MCF 10A (cell line): ENCODE data around the gene PDK1. TPM values are rescaled to one million over a fixed set of nuclear protein-coding genes. Genes with fewer than 3 reads are reported as not detected.

Source experiments
- BruUV-seq: library from RNA; stranded (reverse); fragments of 400-500 nt; replicated peaks from 2 replicates; lab custom pipeline; 2021; lab: Mats Ljungman, UMichigan
- CTCF ChIA-PET: fragments of 300-600 bp; sonication (Branson Sonifier 250); formaldehyde crosslinking; extraction: SDS; loops from one replicate; lab custom pipeline; 2021; ENCODE audit warnings: antibody characterized with exemption, inconsistent platforms; lab: Yijun Ruan, JAX
- POLR2A ChIA-PET: fragments of 300-600, 350-650 bp; sonication (Branson Sonifier 250); formaldehyde crosslinking; extraction: SDS; loops from one replicate; lab custom pipeline; 2020; ENCODE audit warnings: antibody characterized with exemption, inconsistent platforms; lab: Yijun Ruan, JAX
- DNase-seq: peaks from one replicate; pipeline ENCODE4 v3.0.0-alpha.2; 2018; ENCODE audit not compliant: unreplicated experiment
- H3K27ac Mint-ChIP-seq: one replicate; pipeline ENCODE4 v1.8.0; 2022; ENCODE audit warnings: mild to moderate bottlenecking, low read depth, mixed read lengths; ENCODE audit not compliant: unreplicated experiment
- H3K27me3 Mint-ChIP-seq: one replicate; pipeline ENCODE4 v1.8.0; 2022; ENCODE audit warnings: mixed read lengths; ENCODE audit not compliant: insufficient read depth, unreplicated experiment
- H3K36me3 Mint-ChIP-seq: one replicate; pipeline ENCODE4 v1.8.0; 2022; ENCODE audit warnings: mild to moderate bottlenecking, moderate library complexity, mixed read lengths; ENCODE audit not compliant: insufficient read depth, unreplicated experiment
- H3K4me1 Mint-ChIP-seq: one replicate; pipeline ENCODE4 v1.8.0; 2022; ENCODE audit warnings: mixed read lengths; ENCODE audit not compliant: insufficient read depth, unreplicated experiment
- H3K4me3 Mint-ChIP-seq: one replicate; pipeline ENCODE4 v1.8.0; 2022; ENCODE audit warnings: mild to moderate bottlenecking, moderate library complexity, mixed read lengths; ENCODE audit not compliant: unreplicated experiment
- H3K9me3 Mint-ChIP-seq: one replicate; pipeline ENCODE4 v1.8.0; 2022; ENCODE audit warnings: mixed read lengths; ENCODE audit not compliant: unreplicated experiment
- intact Hi-C: fragments of 100-400 bp; cut with micrococcal nuclease; formaldehyde crosslinking; loops from 2 replicates; pipeline ENCODE4 v1.14.1; 2022
- total RNA-seq: library from RNA; stranded (reverse); gene quantifications from 2 replicates; pipeline ENCODE4 v1.2.3, GENCODE V29; 2022
- TF ChIP-seq, protein P1 (sequence below): fragments of 200-600 bp; IDR thresholded peaks from one replicate; pipeline ENCODE4 v1.8.0; 2022; ENCODE audit warnings: antibody characterized with exemption, mild to moderate bottlenecking; ENCODE audit not compliant: unreplicated experiment

The PDK1 gene
- total RNA-seq, 1 experiment from 2014 or later = 26.5 TPM

DNA sequence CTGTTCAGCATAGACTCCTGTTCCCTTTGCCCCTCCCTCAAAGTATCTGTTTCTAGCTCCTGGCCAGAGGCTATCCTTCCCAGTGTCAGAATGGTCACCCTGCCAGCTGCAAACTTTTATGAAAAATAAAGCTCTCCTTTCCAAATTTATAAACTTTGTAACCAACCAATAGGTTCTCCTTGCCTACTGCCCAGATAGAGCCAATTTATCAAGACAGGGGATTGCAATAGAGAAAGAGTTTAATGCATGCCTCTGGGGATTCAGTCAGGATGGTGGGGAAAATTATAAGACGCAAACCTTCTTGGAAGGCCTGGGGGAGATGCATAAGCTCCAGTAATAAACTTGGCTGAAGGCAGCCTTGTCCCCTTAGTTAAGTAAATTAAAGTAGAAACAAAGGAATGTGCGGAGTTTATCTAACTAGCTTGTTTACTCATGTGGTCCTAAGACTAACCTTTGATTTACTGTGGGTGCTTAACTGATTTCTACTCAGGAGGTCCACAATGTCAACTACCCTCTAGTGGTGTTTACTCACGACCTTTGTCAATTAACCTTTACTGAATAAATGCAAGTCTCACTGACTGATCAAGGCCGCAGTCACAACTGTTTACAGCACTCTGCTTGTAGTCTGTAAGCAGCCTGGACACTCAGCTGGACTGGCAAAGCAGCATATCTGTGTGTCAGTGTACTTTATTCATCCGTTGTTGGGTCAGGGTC, 42.9 kb upstream of the PDK1 start:
- intact Hi-C loops = no loop called here
- H3K4me3 Mint-ChIP-seq = no peak overlapping the region
- TF ChIP-seq, protein P1, sequence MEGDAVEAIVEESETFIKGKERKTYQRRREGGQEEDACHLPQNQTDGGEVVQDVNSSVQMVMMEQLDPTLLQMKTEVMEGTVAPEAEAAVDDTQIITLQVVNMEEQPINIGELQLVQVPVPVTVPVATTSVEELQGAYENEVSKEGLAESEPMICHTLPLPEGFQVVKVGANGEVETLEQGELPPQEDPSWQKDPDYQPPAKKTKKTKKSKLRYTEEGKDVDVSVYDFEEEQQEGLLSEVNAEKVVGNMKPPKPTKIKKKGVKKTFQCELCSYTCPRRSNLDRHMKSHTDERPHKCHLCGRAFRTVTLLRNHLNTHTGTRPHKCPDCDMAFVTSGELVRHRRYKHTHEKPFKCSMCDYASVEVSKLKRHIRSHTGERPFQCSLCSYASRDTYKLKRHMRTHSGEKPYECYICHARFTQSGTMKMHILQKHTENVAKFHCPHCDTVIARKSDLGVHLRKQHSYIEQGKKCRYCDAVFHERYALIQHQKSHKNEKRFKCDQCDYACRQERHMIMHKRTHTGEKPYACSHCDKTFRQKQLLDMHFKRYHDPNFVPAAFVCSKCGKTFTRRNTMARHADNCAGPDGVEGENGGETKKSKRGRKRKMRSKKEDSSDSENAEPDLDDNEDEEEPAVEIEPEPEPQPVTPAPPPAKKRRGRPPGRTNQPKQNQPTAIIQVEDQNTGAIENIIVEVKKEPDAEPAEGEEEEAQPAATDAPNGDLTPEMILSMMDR = no peak
- no peak overlapping the region for H3K27ac Mint-ChIP-seq
- H3K9me3 Mint-ChIP-seq = no peaks in the 10 kb centered on the region
- POLR2A ChIA-PET = interaction anchor here (0.8 kb wide), 1 partner anchor 11 kb away, joined by 3 read pairs; no protein-coding TSS in a partner anchor
- no peak for DNase-seq
- H3K4me1 Mint-ChIP-seq = no peaks in the 10 kb centered on the region
- CTCF ChIA-PET = interaction anchor here (0.6 to 1.1 kb wide), 4 partner anchors 9 to 340 kb away, joined by 3 to 4 read pairs (median 3); no protein-coding TSS in a partner anchor
- no TSS peak for BruUV-seq
- H3K36me3 Mint-ChIP-seq = peaks cover 27% of the 10 kb centered on the region
- no peaks in the 10 kb centered on the region for H3K27me3 Mint-ChIP-seq

DNA sequence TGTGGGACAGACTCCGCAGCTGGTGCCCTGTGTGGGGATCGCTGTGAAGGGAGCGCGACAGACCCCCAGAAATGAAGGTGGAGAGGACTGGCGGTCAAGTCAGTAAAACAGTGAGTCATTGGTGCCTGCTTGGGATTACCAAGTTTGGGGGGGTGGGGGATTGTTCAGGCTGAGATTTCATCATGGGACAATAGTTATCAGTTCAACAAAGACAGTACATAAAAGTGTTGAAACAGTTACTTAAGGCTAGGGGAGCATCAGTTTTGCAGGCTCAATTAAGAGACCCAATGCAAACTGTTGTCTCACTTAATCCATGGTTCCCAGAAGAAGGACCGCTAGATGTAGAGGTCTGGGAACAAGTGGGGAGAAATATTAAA, 42.4 kb upstream of the PDK1 start:
- no peak for DNase-seq
- intact Hi-C loops = no loop called here
- Mint-ChIP-seq H3K4me1 (no peaks in the 10 kb centered on the region), H3K27ac (no peak overlapping the region), H3K27me3 (no peaks in the 10 kb centered on the region), H3K36me3 (peaks cover 22% of the 10 kb centered on the region), H3K4me3 (no peak overlapping the region), H3K9me3 (no peaks in the 10 kb centered on the region)
- TF ChIP-seq, protein P1 = no peak
- ChIA-PET POLR2A (no interaction called here), CTCF (interaction anchor here (0.6 to 1.1 kb wide), 3 partner anchors 24 to 341 kb away, joined by 3 to 4 read pairs (median 4); no protein-coding TSS in a partner anchor)
- BruUV-seq = no TSS peak

DNA sequence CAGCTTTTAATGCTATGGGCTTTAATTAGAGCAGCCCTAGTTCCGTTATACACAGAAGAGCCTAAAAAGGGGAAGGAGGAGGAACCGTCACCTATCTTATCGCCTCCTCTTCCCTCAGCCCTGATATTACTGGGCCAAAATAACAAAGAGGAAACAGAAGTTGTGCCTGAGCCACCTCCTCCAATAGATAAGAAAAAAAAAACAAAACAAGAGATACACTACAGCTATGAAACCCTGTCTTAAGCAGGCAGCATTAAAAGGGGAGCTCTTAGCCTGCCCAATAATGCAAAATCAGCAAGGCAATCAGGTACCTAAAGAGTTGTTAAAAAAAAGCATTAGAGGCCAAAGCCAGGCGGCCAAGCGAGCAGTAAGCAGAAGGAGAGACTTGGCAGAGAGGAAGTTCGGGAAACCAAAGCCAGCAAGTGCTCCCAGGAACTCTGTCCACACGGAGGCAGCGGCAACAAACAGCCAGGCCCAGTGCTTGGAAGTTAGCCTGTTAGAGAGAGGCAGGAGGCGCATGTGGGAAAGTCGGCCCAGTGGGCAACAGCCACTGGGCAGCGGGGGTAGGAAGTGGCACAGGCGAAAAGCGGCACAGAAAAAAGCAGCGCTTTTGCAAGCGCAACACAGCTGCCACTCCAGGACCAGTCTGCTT, 41.8 kb upstream of the PDK1 start:
- intact Hi-C loops = no loop called here
- CTCF ChIA-PET = interaction anchor here (0.6 to 0.9 kb wide), 2 partner anchors 25 to 341 kb away, joined by 3 to 4 read pairs; no protein-coding TSS in a partner anchor
- Mint-ChIP-seq H3K36me3 (peaks cover 16% of the 10 kb centered on the region), H3K27me3 (no peaks in the 10 kb centered on the region), H3K4me1 (no peaks in the 10 kb centered on the region), H3K4me3 (no peak overlapping the region), H3K27ac (no peak overlapping the region), H3K9me3 (no peaks in the 10 kb centered on the region)
- POLR2A ChIA-PET = no interaction called here
- BruUV-seq = no TSS peak
- no peak for DNase-seq
- TF ChIP-seq, protein P1 = no peak

DNA sequence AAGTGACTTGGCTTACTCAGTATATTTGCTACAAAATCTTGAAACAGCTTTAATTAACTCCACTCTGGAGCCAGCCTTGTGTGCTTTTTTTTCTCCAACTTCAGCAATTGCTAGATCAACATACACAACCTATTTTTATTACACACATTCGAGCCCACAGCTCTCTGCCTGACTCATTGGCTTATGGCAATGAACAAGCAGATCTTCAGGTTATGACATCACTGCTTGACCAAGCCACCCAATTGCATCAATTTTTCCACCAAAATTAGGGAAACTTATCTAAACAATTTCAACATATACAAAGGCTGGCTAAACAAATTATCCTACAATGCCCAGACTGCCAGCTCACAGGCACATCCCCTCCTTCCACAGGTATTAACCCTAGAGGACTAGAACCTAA, 39.6 kb upstream of the PDK1 start:
- no TSS peak for BruUV-seq
- TF ChIP-seq, protein P1 = no peak
- intact Hi-C loops = no loop called here
- Mint-ChIP-seq H3K36me3 (peaks cover 12% of the 10 kb centered on the region), H3K4me1 (no peaks in the 10 kb centered on the region), H3K27ac (no peak overlapping the region), H3K4me3 (no peak overlapping the region), H3K27me3 (no peaks in the 10 kb centered on the region), H3K9me3 (peaks cover 8% of the 10 kb centered on the region)
- DNase-seq = peak; percentile 35
- CTCF ChIA-PET = no interaction called here
- POLR2A ChIA-PET = interaction anchor here (0.7 kb wide), 1 partner anchor 311 kb away, joined by 3 read pairs; no protein-coding TSS in a partner anchor
